HG03520 (cell line): ENCODE measurements around the gene TRAPPC6A.

ENCODE experiments used
- ATAC-seq: cut with Tn5 transposase; IDR thresholded peaks from one replicate; pipeline ENCODE4 v1.9.1; 2021; ENCODE audit warnings: mild to moderate bottlenecking, moderate library complexity; ENCODE audit not compliant: unreplicated experiment

Gene TRAPPC6A

DNA sequence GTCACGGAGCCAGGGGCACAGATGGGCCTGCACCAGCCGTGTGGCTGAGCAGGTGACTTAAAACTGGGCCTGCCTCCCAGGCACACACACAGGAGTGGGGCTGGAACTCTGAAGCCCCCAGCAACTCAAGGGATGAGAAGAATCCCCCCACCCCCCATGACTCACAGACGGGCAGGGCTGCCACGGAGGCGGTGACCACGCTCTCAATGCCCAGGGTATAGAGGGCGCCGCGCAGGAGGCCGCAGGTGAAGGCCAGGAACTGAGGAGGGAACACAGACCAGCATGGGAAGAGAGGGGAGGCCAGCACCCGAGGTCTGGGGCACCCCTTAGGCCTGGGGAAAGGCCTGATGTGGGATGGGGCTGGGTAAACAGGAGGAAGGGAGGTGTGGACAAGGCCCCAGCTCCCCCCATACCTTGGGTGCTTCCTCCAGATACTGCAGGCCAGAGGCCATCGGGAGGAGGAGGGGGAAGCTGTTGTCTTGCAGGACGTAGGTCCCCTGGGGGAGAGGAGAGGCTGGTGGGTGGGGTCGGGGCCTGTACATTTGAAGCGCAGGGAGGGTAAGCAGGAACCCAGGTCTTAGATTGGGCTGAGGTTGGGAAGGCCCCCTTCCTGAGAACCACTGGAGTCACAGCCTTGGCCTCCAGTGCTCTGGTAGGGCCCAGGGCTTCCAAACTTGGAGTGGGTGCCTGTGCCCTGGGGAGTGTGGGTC is 14.1 kb downstream of the TRAPPC6A start:
- ATAC-seq = no peak

DNA sequence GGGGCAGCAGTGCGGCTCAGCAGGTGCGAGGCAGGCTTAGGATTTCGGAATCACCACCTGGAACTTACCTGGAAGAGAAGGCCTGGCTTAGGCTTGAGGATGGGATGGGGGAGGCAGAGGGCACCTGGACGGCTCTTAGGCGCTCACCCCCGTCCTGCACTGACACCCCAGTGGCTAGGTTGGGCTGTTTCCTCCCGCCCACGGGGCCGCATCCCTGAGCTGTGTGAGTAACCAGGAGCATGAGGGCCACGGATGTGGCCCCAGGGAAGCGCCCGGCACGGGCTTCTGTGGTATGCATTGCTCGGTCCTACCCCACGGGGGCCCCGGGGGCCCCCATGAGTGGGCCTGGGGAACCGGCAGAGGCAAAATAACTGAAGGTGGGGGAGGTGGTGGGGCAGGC is 14.9 kb downstream of the TRAPPC6A start:
- ATAC-seq = no peak

DNA sequence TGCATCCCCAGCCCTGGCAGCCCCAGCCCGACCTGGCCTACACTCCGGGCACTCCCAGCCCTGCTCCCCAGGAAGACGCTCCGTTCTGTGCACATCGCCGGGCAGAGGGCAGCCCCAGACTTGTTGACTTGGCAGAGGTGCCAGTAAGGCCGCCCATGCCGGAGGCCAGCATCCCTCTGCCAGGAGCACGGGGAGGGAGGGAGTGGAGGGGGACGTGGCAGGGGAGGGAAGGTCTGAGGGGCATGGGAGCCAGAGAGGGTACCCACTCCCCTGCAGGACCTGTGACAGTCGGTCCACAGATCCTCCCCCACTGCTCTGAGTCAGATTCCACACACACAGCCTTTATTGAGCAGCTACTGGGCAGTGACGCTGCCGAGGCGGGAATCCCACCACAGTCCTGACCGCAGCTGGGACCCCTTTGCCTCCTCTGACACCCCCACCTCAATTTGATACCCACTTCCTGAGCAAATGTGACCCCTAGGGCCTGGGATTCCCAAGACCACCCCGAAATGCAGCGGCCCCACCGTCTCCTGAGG is 15.4 kb downstream of the TRAPPC6A start:
- ATAC-seq = no peak

DNA sequence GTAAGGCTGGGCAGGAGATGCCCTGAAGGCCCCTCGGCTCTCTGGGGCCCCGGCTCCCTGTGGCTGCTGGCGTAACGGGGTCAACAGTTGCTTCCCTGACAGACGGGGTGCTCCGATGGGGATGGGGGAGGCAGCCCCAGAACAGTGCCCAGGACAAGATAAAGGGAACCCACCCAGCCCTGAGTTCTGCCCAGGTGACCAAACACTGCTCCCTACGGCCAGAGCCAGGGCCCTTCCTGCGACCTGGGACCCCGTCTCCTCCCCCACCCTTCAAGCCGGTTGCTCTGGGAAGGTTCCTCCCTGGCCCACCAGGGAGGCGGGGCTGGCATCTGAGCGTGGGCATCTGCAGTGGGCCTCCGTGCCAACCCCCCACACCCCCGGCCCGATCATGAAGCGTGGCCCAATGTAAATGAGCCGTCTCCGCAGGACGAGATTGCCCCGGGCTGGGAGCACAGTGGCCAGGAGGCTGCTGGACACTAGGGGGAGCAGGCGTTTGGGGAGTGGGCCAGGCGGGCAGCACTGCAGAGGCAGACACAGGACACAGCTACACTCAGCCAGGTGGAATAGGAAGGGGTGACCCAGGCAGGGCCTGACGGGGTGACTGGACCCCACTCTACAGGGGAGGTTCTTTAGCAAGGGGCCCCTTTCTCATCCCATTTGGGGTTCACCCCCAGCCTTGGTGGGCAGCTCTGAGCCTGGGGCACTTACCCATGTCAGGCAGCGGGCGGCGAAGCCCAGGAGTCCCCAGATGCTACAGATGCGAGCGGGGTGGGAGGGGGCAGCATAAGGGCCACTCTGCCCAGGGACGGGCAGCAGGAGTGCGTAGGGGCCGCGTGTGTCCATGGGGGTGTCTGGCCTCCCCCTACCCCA is 16.1 kb downstream of the TRAPPC6A start:
- no peak for ATAC-seq

DNA sequence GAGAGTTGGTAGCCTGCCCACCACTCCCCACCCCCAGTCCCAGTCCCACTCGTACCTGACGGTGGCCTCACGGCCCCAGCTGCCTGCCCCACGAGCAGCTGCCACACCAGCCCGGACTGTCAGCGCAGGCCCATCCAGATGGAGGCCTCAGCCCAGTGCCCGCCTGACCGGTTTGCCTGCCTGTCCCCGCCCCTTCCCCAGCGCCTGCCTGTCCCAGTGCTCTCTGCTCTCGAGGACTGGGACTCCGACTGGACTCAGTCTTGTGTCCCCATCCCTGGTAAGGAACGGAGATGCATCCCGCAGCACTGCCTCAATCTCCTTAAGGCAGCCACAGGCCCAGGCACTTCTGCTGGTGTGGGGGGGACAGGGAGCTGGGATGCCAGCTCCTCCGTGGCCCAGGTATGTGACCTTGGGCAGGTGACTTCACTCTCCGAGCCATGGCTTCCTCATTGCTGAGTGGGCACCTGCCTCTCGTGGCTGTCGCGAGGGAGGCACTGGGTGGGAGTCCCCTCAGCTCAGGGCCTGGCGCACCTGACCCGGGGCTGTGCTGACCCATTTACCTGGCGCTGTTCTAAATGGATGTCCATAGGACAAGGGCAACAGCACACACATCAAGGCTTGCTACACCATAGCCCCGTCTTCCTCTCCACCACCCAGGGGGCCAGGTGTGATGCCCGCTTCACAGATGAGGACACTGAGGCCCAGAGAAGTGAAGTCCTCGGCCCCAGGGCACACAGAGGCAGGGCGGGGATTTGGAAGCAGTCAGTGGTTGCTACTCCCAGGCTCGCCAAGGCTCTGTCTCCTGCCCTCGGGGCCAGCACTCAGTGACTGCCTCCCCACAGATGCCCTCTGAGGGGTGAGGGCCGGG is 16.9 kb downstream of the TRAPPC6A start, which contains the start of gene NKPD1:
NKPD1 (minus strand) TSS at position 113 of the 868 bp plus-strand sequence. CDS start 832 bp downstream, outside the sequence.
- no peak for ATAC-seq

DNA sequence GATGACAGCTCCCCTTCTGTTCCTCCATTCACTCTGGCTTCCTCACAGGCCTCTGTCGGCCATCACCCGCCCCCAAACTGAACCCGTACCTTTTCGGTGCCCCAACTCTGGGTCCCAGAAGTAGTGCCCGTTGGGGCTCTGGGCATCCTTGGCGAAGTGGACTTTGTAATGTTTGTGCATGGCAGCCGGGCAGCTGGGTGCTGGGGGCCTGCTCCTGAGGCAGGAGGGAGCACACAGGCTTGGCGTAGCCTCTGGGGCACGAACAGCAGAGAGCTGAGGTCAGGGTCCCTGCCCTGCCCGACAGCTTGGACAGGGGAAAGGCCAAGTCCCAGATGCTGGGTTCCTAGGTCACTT is 18.1 kb downstream of the TRAPPC6A start:
- ATAC-seq = no peak

DNA sequence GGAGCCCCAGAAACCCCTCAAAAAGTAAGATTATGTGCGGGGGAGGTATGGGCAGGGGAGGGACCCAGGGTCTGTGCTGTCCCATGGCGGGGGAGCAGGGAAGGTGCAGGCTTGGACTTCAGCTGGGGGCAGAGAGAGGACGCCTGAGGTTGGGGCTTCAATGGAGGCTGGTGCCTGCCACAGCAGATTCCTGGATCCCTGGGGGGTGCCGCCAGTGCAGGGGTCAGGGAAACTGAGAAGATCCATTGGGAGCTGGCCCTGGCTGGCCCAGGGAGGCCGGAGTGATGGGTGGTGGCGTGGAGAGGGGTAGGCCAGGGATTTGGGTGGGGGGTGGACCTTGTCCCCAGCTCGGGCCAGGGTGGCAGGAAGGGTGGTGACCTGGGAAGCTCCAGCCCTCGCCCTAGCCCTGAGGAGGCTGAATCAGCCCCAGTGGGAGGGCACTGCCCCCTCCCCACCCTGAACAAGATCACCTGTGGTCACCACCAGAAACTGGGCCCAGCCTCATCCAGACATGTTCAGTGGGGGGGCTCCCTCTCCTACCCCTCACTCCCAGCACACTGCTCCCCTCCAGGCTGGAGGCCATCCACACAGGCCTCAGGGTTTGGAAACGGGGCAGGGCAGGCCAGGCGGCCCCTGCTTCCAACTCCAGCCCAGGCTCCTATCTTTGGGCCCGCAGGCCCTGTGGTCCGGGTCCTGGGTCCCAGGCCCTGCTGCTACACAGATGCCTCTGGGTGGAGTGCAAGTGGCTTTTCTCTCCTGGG is 18.6 kb downstream of the TRAPPC6A start:
- no peak for ATAC-seq

DNA sequence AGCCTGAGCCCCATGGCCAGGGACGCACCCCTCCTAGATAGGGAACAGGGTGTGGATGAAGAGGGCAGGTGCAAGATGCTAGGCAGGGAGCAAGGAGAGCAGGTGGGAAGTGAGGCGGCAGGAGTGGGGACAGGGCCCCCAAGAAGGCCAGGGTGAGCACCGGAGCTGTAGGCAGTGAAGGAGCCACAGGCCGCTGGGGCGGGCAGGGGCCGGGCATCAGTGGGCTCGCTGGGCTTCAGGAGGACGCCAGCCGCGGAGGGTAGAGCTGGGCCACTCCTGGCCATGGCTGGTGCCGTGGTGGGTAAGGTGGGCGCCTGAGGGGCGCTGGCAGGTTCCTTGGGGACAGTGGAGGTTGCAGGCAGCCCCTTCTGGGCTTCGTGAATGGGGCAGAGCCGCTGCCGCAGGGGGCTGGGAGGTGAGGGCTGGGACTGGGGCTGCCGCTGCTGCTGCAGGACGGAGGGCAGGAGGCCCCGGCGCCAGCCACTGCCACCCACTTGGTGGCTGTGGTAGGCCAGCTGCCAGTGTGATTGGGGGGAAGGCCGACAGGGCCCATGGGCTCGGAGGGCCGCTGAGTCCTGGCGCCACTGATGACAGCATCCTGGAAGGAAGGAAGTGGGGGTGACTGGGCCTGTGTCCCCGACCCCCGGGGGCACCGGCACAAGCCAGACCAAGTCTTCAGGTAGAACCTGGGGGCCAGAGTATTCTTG is 19.4 kb downstream of the TRAPPC6A start:
- no peak for ATAC-seq

DNA sequence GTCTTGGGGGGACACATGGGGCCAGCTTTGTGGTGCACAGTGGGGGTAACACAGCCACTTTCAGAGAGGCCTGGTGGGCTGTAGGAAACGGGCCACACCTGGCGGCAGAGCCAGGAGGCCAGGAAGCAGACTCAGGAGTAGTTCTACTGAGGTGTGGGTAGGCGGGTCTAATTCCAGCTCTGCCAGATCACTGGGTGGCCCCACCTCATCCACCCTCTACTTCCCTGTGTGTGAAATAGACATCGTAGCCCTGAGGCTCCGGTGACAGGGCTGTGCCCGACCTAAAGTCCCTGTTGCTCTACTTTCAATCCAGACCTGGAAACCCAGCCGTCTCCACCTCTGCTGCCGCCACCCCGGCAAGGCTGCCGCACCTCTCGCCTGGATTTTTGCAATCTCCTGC is 21.3 kb downstream of the TRAPPC6A start:
- no peak for ATAC-seq

DNA sequence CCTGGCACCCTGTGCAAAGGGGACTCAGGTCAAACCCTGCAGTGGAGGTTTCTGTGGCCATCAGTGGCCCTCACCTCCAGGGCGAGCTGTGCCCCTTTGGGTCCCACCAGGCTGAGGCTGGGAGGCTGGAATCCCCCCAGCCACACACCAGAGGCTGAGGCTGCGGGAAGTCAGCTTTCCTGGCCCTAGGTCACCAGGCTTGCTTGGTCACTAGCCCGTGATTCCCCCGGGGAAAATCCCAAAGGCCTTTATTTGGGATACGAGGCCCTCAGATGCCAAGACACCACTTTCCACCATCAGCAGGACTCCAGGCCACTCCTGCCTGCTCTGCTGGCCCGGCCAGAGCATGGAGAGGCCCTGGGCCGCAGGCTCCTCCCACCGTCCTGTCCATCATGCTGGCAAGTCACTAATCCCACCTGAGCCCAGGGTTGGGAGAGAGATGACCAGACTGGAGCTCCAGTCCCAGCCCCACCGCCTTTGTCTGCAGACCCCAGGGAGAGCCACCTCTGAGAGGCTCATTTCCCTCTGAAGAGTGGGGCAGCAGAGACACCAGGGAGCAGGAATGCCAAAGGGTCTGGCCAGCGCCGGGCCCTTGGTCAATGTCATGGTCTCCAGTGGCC is 21.9 kb downstream of the TRAPPC6A start:
- ATAC-seq = no peak

DNA sequence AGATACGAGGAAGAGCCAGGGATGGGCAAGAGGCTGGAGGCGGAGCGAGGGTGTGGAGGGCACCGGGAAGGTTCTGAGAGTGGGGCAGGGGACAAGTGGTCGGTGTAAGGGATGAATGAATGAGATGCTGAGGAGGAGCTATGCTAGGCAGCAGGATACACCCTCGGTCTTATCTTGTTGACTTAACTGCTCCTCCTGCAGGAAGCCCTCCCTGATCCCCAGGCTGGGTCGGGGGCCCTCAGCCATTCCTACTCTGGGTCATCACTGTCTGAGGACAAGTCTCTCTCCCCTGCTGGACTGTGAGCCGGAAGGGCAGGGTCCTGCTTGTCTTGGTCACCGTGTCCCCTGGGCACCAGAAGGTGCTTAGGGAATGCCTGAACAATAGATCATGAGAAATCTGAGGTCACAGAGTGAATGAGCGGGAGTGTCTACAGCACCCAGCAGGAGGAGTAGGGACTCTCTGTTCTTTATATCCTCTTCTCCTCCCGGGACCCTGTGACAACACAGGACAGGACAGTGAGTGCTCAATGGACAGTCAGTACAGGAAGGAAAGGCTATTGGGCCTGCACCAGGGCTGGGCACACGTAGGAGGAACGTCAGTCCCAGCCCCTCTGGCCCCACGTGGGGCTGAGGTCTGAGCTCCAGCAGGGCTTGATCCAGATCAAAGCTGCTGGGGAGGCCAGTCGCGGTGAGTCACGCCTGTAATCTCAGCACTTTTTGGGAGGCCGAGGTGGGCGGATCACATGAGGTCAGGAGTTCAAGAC is 23.8 kb downstream of the TRAPPC6A start:
- ATAC-seq = no peak

DNA sequence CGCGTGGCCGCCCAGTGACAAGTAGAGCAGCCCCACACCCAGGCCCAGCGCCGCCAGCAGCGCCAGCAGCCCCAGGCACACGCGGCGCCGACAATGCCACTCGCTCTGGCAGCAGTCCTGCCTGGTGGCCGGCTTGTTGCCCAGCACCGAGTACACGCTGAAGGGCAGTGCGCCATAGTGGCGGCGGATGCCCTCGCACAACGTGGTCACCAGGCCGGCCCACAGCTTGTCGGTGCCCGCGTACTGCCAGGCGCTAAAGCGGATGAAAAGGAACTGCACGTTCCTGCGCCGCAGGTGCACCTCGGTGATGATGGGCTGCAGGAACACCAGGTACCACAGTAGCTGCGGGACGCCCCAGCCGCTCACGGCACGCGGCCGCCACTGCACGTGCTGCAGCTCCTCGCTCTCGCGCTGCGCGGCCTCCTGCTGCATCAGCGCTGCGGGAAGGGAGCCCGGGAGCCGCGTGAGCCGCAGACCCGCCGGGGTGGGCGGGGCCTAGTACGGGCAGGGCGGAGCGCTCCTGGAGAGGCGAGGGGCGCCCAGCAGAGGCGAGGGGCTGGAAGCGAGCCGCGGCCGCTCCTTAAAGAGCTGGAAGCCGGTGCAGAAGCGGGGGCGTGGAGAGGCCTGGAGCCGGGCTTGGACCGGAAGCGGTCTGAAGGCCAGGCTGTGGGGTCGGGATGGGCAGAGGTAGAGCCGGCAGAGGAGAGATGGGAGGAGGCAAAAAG is 24.5 kb downstream of the TRAPPC6A start:
- no peak for ATAC-seq

DNA sequence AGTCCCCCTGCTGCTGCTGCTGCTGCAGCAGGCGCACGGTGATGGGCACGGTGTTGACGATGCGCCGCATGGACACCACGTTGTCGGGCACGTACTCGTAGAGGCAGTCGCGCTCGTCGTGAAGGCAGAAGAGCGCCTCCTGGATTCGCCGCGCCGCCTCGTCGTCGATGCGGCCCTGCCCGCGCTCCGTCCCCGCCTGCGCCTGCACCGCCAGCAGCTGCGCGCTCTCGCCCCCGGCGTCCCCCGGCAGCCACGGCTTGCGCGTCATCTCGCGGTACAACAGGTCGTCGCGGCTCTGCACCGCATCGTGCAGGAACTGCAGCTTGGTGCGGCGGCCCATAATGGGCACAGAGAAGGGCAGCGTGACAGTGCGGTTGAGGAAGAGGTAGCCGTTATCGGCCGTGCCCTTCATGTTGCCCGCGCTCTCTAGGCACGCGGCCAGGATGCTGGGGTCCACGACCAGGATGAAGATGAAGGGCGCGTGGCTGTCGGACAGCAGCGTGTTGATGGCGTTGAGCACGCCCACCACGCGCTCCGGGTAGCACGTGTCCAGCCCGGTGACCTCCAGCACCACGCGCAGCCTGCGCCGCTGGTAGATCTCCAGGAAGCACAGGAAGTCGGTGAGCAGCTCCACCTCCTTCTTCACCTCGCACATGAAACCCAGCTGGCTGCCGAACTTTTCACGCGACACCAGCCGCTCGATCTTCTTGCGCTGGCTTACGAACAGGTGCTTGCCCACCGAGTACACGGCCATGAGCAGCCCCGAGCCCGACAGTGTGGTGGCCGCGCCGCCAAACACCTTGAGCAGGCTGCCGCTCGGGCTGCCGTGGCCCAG is 25.3 kb downstream of the TRAPPC6A start:
- ATAC-seq = no peak

DNA sequence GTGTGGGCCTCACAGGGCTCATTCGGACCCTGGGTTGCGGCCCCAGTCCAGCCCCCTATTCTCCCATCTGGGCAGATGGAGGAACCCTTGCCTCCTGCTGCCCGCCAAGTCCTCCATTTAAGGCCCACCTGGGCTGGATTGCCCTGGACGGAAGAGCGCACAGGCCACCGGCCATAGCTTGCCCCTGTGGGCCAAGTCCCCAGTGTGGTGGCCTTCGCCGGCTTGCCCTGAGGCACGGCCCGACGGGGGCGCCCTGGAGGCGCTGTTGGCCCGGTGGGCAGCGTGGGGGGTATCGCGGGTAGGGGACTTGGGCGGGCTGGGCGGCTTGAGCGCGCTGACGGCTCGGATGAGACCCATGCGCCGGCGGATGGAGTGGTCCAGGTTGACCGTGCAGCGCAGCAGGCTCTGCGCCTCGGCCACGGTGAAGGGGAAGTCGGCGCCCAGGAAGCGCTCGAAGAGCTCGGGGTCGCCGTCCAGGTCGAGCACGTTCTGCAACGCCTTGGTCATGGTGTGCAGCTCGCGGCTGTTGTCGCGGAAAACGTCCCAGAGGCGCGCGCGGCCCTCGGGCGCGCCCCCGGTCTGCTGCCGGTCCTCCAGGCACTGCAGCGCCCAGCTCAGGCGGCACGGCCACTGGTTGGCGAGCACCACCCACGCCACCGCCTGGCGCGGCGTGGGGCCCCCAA is 26.1 kb downstream of the TRAPPC6A start:
- no peak for ATAC-seq

DNA sequence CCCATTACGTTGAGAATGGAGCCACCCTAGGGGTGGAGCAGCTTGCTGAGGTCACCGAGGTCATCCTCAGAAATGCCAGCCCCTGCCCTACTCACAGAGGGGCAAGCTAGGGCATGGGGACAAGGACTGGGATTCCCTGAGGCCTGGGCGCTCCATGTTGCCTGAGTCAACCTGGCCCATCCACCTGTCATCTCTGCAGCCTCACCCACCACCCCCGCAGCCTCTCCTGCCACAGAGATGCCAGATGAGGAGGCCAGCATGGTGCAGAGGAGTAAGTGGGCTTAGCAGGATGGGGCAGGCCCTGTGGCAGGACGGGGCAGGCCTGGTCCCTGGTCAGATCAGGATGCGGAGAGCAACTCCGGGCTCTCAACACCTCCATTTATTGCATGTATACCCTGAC is 26.7 kb downstream of the TRAPPC6A start:
- ATAC-seq = no peak

DNA sequence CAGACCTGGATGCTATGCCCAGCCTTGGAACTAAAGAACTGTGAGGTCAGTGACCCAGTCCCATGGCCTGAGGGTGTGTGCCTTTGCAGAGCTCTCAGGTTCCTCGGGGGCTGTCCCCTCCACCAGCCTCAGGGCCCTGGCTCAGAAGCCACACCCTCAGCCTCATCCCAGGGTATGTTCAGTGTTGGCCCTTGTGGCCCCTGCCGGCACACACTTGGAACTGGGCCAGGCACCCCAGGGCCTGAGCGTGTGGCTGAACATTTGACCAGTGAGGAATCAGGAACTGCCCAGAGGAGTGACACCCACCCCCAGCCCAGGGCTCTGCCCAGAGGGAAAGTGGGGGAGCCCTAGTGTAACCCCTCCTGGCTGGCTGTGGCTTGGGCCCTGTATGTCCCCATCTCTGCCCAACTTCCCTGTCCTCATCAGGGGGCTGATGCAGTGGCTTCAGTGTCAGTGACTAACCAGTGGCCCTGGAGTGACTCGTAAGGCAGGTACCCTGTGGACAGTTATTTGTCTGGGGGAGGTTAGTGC is 27.2 kb downstream of the TRAPPC6A start:
- no peak for ATAC-seq
